ENCODE data around the gene NCBP3.
"Not testable (repeated sequence)": the region's sequence is repeated elsewhere in the genome, so short reads cannot be mapped to it uniquely, and the experiment has no call there.

The NCBP3 gene

DNA sequence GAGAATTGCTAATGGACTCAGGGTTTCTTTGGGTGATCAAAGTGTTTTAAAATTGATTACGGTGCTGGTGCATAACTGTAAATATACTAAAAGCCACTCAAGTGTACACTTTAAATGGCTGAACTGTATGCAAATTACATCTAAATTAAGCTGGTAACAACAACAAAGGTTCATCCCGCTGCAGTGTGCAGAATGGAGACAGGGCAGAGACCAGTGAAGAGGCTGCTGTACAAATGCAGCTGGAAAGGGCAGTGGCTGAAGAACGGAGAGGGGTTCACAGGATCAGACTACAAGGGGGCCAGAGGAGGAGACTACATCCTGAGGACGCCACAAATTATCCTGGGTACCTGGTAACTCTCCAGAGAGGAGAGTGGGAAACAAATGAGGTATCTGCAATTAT, 36.0 kb downstream of the NCBP3 start:
- no peak for DNase-seq (ENCODE audit: low read depth)

- DNase-seq (ENCODE audit: low read depth): no peak
Observed at GRCh38 chr17:3809135-3809534, 36.9 kb downstream of the NCBP3 start.

DNA sequence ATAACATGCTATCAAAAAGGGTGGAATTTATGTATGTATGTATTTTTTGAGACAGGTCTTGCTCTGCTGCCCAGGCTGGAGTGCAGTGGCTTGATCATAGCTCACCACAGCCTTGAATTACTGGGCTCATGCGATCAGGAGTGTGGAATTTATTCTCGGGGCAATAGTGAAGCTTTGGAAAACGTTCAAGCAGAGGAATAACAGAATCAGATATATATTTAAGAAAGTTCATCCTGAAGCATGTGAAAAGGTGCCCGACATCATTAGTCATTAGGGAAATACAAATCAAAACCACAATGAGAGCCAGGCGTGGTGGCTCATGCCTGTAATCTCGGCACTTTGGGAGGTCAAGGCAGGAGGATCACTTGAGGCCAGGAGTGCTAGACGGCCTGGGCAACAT, 37.3 kb downstream of the NCBP3 start:
- no peak for DNase-seq (ENCODE audit: low read depth)

- DNase-seq (ENCODE audit: low read depth): no peak
Observed at GRCh38 chr17:3805581-3805980, 40.5 kb downstream of the NCBP3 start.

DNA sequence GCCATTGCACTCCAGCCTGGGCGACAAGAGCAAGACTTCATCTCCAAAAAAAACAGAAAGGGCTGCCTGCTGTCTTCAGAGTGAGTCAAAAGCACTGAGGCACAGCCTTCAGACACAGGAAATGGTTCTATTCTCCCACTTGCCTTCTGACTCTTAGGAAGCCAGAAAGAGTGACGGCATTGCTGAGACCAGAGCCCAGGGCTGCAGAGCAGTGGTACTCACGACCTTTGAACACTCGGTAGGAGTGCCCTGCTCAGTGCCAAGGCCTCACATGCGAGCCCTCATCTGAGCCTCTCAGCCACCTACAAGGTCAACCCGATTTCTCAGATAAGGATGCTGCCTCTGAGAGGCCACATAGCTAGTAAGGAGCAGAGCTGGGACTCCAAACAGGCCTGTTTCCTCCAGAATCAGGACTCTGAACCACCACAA, 41.5 kb downstream of the NCBP3 start:
- no peak for DNase-seq (ENCODE audit: low read depth)

GRCh38 chr17:3803308-3803640, 42.8 kb downstream of the NCBP3 start:
- DNase-seq (ENCODE audit: low read depth): no peak

DNA sequence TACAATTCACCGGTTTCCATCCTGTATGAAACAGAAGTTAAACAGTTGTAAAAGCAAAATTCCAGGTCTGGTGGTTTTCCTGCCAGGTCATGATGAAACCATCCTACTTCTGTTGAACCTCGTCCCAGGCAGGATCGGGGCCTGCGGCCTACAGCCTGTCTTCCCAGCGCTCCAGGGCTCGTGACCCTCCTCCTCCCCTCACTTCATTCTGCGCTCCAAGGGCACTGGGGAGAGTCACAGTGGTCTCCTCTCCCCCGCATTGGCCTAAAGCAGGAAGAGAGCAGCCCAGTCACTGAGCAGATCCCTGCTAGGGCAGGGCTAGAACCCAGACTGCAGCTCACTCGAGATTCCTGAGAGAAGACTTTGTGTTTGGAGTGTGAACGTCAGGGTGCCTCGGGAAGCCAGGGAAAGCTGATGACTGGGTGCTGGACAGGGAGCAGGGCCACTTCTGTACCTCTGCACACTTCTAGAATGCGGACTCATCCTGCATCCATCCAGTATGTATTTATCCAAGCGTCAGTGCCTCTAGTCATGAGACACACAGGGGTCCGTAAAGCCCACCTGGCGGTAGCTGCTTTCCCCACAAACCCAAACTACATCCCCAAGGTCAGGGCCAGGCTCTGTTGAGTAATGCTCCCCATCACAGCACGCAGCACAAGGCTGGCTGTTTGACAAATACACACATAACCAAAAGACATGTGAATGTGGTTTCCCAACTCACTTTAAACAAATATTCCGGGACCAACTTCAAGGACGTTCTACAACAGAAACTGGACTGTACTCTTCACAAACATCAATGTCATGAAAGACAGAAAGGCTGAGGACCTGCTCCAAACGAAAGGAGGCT, 43.4 kb downstream of the NCBP3 start:
- DNase-seq (ENCODE audit: low read depth): no peak

DNA sequence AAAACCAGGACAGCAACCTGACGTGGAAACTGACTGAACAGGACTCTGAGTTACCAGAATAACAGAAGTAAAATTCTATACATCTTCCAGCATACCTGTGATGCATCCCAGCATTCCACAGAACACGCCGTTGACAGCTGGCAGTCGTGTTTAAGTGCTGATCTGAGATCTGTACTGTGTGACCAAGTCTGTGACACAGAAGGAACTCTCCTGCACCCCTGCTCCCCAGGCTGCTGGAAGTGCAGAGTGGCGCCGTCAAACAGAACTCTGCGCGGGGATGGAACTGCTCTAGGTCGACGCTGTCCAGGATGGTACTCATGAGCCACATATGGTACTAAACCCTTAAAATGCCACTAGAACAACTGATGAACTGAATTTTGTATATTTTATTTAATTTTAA, 44.3 kb downstream of the NCBP3 start:
- DNase-seq (ENCODE audit: low read depth): no peak

GRCh38 chr17:3801347-3801746, 44.7 kb downstream of the NCBP3 start:
- DNase-seq (ENCODE audit: low read depth): no peak

DNA sequence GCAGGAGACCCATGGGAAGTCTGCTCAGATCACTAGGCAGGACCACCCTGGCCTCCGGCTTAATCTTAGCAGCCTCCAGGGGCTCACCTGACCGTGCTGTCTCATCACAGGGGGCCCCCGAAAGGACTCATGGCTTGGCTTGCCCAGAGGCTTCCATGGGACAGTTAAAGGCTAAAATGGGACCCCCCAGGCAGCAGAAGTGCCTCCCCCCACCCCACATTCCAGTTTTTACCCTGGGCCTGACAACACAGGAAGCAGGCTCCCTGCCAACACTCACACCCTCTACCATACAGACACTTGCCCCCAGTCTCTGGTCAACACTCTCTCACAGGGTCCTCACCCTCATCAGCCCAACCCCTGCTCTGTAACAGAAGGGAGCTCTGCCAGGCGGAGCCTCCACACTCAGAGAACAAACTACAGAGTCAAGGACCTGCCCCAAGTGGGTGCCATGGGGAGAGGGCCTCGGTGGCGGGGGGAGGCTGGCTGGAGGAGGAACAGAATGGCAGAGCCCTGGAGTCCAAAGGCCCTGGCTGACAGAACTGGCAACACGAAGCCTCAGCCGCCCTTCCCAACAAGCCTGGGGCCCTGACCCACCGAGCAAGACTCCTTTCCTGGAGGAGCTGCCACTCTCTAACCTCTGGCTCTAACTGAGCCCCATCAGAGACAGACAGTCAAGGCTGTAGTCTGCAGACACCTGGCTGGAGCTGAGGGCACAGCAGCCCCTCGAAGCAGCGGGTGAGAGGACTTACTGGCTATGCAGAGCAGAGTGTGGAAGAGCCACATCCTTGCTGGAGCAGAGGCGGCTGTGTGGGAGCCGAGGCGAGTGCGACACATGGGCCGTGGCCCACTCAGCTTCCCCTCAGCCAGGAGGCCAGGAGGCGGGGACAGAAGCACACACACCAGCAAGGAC, 45.4 kb downstream of the NCBP3 start, which contains the start of gene ITGAE:
Gene ITGAE (minus strand): TSS at position 827 of the 910 bp plus-strand sequence. CDS start 44 bp downstream, at position 783.
- no peak for DNase-seq (ENCODE audit: low read depth)

DNA sequence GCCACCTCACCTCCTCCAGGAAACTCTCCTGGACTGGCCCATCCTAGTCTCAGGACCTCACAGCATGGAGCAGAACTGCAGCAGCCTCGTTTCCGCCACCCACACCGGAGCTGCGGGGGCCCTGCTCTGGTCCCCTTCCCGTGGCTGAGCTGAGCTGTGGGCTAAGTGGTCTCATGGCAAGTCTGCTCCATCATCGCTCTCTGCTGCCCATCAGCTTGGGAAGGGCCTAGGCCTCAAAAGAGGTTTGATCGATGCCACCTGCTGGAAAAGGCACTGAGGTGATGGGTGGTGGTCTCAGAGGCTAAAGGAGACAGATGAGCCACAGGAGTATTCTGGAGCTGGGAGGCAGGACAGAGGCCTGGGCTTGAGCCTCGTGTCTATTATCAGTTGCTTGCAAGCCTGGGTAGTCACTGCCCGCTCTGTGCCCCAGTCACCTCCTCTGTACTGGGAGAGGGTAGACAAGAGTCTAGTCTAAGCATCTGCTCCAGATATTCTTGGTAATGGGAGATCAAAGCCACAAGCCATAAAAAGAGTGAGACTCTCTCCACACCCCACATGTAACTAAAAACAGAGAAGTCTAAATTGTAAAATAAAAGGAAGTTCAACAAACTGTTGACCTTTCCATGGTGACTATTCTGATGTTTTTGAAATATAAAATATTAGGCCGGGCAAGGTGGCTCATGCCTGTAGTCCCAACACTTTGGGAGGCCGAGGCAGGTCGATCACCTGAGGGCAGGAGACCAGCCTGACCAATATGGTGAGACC, 46.7 kb downstream of the NCBP3 start:
- DNase-seq (ENCODE audit: low read depth): no peak

DNA sequence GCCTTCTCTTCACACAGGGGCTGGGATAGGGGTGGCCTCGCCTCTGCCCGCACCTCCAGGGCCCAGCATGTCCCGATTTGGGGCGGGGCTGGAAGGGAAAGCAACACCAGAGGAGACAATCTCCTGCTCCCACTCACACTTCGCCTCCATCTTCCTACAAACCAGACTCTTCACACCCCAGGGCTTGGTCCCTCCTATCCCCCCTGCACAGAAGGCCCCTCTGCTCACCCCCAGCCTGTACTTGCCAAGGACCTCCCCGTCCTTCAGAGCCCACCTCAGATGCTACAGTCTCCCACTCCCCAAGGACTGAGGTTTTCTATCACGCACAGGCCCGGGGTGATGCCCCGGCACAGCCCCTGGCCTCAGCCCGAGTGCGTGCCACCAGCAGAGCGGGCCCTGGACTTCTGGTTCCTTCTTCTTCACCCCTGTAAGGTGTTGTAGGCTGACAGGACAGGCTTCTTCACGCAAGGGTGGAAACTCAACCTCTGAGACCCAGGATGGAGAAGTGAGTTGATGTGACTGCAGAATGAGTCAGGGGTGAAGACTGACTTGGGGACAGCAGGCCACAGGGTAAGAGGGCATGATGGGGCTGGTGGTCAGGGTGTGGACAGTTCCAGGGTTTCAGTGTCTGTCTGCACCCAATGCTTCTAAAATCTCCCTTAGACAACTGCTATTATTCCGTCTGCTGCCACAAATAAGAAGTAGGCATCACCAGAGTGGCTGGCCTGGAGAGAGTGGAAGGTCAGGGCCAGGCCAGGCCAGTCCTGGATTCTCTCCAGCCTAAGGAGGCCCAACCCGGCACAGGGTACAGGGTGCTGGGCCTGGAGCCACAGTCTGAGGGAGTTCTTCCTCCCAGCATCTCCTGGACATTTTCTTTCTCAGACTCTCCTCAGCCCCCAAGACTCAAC, 47.5 kb downstream of the NCBP3 start:
- no peak for DNase-seq (ENCODE audit: low read depth)

GRCh38 chr17:3796822-3797170, 49.2 kb downstream of the NCBP3 start:
- no peak for DNase-seq (ENCODE audit: low read depth)

DNA sequence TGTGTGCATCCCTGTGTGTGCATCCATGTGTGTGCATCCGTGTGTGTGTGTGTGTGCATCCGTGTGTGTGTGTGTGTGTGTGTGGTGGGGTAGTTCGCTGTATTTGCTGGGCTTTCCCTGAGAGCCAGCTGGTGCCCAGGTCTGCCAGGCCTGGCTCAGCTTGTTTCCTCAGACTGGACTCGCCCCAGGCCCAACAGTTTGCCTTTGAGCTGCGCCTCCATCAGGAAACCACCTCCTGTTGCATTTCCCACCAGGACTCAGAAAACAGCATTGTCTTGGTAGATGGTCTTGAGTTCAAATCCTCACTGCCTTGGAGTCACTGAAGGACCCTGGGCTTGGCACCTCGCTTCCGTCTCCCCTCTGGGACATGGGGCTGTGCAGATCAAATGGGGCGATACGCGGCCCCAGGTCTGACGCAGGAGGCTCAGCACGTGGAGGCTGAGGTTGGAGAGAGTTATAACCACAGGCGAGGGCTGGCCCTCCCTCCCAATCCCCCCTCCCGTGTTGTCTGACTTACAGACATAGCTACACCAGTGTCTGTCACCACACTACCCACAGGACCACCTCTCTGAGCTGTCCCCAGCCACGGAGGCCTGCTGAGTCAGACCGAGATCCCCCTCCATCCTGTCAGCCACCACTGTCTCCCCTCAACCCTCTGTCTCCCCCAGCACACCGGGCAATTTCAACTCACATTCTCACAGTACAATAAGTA, 49.8 kb downstream of the NCBP3 start:
- peak; percentile 73 for DNase-seq (ENCODE audit: low read depth)

DNA sequence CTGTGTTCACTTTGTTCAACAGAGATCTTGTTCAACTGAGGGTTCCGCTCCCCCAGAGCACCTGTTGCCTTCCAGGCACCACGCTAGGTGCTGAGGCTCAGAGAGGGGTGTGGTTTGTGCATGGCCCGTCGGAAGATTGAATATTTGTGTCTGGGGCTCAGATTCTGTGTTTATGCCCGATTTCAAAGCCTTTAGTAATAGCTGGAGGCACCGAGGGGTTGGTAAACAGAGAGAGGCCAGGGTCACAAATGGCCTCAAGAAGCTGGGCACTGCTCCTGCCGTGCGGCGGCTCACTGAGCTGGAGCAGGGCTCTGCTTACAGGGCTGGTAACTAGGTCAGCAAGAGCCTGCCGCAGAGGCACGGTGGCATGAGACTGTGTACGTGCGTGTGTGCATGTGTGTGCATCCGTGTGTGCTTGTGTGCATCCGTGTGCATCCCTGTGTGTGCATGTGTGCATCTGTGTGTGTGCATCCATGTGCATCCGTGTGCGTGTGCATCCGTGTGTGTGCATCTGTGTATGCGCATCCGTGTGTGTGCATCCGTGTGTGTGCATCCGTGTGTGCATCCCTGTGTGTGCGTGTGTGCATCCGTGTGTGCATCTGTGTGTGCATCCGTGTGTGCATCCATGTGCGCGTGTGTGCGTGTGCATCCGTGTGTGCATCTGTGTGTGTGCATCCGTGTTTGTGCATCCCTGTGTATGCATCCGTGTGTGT, 50.5 kb downstream of the NCBP3 start:
- DNase-seq (ENCODE audit: low read depth): no peak

GRCh38 chr17:3794557-3795389, 51.3 kb downstream of the NCBP3 start:
- no peak for DNase-seq (ENCODE audit: low read depth)

DNA sequence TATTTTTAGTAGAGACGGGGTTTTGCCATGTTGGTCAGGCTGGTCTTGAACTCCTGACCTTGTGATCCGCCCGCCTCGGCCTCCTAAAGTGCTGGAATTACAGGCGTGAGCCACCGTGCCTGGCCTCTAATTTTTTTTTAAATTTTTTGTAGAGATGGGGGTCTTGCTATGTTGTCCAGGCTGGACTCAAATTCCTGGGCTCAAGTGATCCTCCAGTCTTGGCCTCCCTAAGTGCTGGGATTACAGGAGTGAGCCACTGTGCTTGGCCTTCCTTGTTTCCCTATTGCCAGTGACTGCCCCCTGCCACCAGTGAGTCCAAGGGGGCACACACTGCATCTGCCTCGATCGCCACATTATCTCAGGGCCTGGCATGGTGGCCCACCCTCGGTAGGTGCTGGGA, 51.9 kb downstream of the NCBP3 start:
- not testable (repeated sequence) for DNase-seq (ENCODE audit: low read depth)

GRCh38 chr17:3793258-3793657, 52.8 kb downstream of the NCBP3 start:
- not testable (repeated sequence) for DNase-seq (ENCODE audit: low read depth)

- no peak for DNase-seq (ENCODE audit: low read depth)
Observed at GRCh38 chr17:3792481-3792880, 53.6 kb downstream of the NCBP3 start.

Data from stimulated activated CD8-positive, alpha-beta memory T cell treated with anti-CD3 and anti-CD28 coated beads, Interleukin-7, amount 100 ng/mL, for 24 hours (primary cell).